CD4-positive, alpha-beta T cell treated with Interleukin-1 beta for 1 hour (primary cell): Measurements from ENCODE around the gene APEH.
"Not testable (repeated sequence)": the region's sequence is repeated elsewhere in the genome, so short reads cannot be mapped to it uniquely, and the experiment has no call there.

ENCODE experiments used
- DNase-seq, 2 donors: peaks; one replicate each; pipeline ENCODE4 v3.0.0-alpha.2; 2020 to 2022

Gene APEH

GRCh38 chr3:49694409-49695070, 20.4 kb downstream of the APEH start:
- not testable (repeated sequence) for DNase-seq

GRCh38 chr3:49695350-49696015, 21.3 kb downstream of the APEH start:
- not testable (repeated sequence) for DNase-seq

DNA sequence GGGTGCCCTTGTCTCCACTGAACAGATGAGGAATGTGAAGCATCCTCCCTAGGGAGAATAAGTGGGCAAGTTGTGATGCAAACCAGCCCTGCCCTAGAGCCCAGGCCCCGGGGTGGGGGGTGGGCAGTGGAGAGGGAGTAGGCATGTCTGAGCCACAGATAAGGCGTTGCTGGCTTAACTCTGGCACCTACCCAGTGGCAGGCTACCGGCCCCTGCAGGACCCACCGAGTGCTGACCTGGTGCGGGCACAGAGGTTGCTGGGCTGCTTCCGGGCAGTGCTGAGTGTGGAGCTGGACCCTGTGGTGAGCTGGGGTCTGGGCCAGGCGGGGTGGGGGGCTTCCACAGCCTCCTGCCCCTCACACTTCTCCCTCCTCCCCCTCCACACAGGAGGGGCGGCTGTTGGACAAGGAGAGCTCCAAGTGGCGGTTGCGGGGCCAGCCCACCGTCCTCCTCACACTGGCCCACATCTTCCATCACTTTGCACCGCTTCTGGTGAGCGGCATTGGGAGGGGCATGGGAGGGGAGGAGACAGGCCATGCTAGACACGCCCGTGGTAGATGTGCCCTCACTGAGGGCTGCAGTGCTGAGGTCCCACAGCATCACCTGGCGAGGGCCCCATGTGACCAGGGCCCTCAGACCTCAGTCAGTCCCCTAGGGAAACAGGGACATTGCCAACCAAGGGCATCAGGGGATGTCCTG, 25.3 kb downstream of the APEH start:
- no peak for DNase-seq

- no peak for DNase-seq
Measured at GRCh38 chr3:49700014-49700413, 25.9 kb downstream of the APEH start.

- DNase-seq = no peak
Measured at GRCh38 chr3:49700453-49701128, 26.4 kb downstream of the APEH start.

GRCh38 chr3:49701388-49702077, 27.4 kb downstream of the APEH start:
- DNase-seq = no peak

DNA sequence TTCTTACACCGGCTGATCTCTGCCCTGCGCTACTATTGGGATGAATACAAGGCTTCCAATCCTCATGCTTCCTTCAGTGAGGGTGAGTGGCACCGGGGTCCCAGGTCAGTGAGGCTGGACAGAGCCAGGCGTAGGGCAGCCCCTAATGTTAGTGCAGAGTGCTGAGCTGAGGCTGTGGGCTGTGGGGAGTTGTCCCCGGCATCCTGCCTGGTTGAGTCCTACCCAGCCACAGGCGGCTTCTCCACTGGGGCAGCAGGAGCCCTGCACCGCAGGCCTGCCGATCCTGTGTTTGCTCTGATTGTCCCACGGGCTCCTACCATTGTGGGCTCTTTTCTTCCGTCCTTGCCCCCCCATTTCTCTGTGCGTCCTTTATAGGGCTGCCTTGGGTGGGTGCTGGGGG, 28.5 kb downstream of the APEH start:
- DNase-seq = no peak

DNA sequence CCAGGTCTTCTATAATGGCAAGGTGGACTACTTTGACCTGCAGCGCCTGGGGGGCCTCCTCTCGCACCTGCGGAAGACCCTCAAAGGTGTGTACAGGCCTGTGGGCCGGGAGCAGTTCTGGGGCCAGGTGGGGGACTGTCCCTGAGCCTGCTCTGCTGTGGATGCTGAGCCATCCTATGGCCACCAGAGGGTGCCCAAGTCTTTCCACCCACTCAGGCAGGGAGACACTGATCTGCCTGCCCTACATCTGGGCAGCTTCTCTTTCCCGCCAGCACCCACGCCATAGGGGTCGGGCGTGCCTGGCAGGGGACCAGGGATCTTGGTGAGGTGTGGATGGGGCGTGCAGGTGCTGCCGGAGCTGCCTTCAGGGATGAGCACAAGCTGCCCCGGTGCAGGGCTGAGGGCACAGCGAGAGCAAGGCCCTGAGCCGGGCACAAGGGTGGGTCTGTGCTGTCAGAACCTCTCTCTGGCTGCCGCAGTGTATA, 29.3 kb downstream of the APEH start:
- DNase-seq = peak; percentile 74 to 77

DNA sequence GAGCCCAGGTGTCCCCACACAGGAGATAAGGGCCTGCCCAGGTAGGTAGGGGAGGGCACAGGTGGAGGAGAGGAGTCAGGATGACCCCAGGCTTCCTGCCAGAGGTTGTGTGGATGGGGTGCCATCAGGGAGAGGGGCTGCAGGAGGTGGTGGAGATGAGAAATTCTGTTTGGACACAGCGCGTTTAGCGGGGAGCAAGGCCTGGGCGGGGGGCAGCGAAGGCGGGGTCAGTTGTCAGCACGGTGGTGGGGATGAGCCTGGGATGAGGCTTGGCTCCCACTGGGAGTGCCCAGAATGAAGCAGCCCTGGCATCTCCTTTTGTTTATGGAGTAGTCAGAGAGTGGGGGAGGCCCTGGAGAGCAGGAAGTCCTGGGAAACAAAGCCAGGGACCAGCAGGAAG, 29.8 kb downstream of the APEH start:
- no peak for DNase-seq

DNA sequence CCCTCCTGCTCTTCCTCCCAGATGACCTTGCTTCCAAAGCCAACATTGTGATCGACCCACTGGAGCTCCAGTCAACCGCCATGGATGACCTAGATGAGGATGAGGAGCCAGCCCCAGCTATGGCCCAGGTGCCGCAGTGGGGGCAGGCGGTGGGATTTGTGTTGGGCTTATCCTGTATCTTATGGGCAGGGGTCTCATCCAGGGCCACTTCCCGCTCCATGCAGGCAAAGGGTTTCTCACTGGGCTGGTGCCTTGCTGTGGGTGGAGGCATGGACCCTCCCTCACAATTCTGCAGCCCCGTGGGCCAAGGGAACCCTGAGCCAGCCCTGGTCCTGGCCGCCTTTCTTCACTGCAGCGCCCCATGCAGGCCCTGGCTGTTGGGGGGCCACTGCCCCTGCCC, 30.5 kb downstream of the APEH start:
- DNase-seq = no peak

DNA sequence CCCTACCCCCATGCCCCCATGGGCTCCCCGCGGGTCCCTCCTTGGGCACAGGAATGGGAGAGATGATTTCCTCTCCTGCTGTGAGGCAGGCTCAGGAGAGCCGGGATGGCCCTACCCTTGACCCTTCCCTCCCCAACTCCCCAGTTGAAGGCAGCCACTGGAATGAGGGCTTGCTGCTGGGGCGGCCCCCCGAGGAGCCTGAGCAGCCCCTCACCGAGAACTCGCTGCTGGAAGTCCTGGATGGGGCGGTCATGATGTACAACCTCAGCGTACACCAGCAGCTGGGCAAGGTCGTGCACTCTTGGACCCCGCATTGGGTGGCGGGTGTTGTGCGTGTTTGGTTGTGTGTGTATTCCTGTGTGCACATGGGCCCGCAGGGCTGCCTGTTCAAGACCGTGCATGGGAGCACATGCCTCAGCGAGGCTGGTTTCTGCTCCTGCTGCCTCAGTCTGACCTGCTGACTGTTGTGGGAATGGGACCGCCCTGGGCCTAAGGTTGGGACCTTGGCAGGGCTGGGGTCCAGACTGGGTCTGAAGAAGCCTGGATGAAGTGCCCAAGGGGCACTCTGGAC, 31.3 kb downstream of the APEH start:
- DNase-seq = no peak

DNA sequence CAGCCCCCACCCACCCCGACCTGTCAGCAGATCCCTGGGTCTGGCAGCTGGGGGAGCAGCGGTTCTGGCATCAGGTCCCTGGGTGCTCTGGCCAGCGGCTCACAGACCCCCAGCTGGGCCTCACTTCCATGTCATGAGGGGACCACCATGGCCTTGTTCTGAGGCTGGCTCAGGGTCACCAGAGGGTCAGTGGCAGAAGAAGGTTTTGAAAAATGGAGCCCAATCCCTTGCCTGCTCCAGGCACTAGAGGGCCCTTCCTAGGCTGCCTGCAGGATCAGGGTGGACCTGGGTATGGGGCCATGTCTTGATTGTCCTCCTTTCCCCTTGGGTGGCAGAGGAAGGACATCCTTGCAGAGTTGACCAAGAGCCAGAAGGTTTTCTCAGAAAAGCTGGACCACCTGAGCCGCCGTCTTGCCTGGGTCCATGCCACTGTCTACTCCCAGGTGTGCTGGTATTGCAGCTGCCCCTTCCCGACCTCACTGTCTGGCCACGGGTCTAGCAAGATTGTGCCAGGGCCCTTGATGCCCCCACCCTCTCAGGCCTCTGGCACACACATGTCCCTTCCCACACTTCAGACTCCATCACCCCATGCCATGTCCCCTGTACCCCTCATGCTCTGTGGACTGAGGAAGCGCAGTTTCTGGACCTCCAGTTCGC, 32.4 kb downstream of the APEH start:
- no peak for DNase-seq

DNA sequence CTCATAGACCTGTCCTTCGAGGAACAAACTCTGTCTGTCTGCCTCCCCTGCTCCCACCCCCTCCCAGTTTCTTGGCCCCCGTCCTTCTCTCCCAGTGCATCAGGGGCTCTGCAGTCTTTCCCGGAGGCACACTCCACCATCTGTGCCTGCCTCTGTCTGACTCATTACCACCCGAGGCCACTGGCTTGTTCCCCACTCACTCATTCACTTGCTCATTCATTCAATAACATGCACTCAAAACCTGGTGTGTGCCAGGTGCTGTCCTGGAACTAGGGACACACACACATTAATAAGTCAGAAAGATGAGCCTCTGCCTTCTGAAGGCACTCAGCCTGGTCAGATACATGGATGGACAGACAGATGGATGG, 32.9 kb downstream of the APEH start:
- no peak for DNase-seq

DNA sequence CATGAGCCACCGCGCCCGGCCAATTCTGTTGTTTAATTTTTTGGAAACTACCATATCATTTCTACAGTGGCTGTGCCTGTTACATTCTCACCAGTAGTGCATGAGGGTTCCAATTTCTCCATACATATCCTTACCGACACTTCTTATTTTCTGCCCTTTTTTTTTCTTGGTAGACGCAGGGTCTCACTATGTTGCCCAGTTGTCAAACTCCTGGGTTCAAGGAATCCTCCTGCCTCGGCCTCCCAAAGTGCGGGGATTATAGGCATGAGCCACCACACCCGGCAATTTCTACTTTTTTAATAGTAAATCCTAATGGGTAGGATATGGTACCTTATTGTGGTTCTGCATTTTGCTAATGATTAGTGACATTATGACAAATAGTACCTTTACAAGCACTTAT, 35.7 kb downstream of the APEH start:
- no peak for DNase-seq

- DNase-seq = no peak
Measured at GRCh38 chr3:49711489-49711888, 37.3 kb downstream of the APEH start.

DNA sequence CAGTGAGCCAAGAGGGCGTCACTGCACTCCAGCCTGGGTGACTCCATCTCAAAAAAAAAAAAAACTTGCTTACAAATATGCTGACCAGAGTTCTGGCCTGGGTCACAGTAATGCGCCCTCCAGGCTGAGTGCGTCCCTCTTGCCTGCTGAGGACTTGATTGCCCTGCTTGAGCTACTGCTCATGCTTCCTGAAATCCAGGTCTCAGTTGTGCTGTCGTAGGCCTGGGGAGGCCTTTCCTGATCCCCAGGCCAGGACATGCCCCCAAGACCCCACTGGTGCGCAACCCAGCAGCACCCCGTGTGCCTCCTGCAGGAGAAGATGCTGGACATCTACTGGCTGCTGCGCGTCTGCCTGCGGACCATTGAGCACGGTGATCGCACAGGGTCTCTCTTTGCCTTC, 38.0 kb downstream of the APEH start:
- no peak for DNase-seq

- no peak for DNase-seq
Measured at GRCh38 chr3:49712631-49713317, 38.6 kb downstream of the APEH start.

DNA sequence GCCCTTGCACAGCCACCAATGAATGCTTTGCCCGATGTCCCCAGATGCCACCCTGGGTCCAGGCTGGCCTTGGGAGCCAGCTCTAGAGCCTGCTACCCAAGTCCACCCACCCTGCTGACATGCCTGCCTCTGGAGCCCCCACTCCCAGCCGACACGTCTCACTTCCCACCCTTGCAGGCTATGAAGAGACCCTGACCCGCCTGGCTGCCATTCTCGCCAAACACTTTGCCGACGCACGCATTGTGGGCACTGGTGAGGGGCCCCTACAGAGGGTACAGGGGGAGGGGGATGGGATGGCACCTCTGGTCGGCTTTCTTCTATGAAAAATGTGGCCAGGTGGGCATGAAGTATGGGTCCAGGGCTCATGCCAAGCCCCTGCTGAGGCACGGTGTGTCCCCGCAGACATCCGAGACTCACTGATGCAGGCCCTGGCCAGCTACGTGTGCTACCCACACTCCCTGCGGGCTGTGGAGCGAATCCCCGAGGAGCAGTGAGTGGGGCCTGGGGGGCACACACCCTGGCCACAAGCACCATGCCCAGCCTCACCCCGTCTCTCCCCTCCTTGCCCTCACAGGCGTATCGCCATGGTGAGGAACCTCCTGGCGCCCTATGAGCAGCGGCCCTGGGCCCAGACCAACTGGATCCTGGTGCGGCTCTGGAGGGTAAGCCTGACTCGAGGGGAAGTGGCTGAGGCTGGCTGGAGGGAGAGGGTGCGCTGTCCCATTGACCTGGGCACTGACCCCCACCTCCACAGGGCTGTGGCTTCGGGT, 39.4 kb downstream of the APEH start:
- no peak for DNase-seq

DNA sequence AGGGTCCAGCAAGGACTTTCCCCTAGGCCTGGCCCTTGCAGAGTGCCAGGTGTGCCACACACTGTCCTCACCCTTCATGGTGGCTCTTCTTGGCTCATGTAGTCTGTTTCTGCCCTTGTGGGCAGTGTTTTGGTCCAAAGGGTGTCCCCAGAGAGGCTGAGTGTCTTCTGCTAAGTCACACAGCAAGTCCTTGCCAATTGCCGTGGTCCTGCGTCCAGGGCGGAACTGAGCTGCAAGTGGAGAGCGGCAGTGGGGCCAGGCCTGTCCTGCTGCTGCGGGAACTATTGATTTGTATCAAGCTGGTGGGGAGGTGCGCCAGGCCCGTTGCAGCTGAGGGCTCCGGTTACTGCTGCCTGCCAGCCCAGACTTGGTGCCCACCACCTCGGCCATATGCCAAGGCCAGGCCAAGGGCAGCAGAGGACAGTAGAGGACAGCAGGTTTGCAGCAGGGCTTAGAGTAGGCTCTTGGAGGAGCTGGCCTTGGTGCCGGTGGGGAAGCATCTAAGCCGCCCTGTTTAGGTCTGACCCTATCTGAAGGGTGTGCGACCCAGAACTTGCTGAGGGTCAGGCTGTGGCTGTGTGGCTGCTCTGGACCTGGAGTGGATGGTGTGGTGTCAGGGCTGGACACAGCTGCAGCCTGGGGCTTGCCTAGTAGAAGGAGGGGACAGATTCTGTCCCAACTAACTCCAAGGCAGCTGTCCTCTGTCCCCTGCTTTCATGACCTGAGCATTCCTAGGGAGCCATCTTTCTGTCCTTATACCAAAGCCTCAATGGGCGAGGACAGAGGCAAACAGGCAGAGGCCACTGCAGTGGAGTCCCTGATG, 40.8 kb downstream of the APEH start:
- no peak for DNase-seq
